Measurements from ENCODE around the gene TTC33.
"Not testable (repeated sequence)": the region's sequence is repeated elsewhere in the genome, so short reads cannot be mapped to it uniquely, and the experiment has no call there.

The TTC33 gene

GRCh38 chr5:40716590-40716989, 39.2 kb downstream of the TTC33 start:
- Histone ChIP-seq H3K27me3 (ENCODE audit: control insufficient read depth, insufficient read depth, low read length) (no peaks in the 10 kb centered on the region), H3K27ac (ENCODE audit: low read depth, low read length) (no peak overlapping the region), H3K4me3 (ENCODE audit: low read depth, low read length) (no peak overlapping the region), H3K9me3 (ENCODE audit: control insufficient read depth, insufficient read depth, low read depth, low read length) (peaks cover 9% of the 10 kb centered on the region), H3K4me1 (ENCODE audit: control insufficient read depth, insufficient read depth, low read length) (no peaks in the 10 kb centered on the region), H3K9ac (ENCODE audit: low read length) (no peak overlapping the region), H3K36me3 (ENCODE audit: control insufficient read depth, insufficient read depth, low read length) (0 out of 2 replicates have a peak, but pooled peaks cover 4% of the 10 kb centered on the region)

- no peaks in the 10 kb centered on the region for H3K27me3 ChIP-seq (ENCODE audit: control insufficient read depth, insufficient read depth, low read length)
- no peak overlapping the region for H3K27ac ChIP-seq (ENCODE audit: low read depth, low read length)
- no peak overlapping the region for H3K9ac ChIP-seq (ENCODE audit: low read length)
- H3K9me3 ChIP-seq (ENCODE audit: control insufficient read depth, insufficient read depth, low read depth, low read length): peaks cover 5% of the 10 kb centered on the region
- H3K36me3 ChIP-seq (ENCODE audit: control insufficient read depth, insufficient read depth, low read length): 0 out of 2 replicates have a peak, but pooled peaks cover 3% of the 10 kb centered on the region
- no peaks in the 10 kb centered on the region for H3K4me1 ChIP-seq (ENCODE audit: control insufficient read depth, insufficient read depth, low read length)
- H3K4me3 ChIP-seq (ENCODE audit: low read depth, low read length): no peak overlapping the region
Measured at GRCh38 chr5:40716000-40716399, 39.8 kb downstream of the TTC33 start.

GRCh38 chr5:40714001-40714400, 41.8 kb downstream of the TTC33 start:
- no peak overlapping the region for H3K9ac ChIP-seq (ENCODE audit: low read length)
- no peaks in the 10 kb centered on the region for H3K27me3 ChIP-seq (ENCODE audit: control insufficient read depth, insufficient read depth, low read length)
- no peaks in the 10 kb centered on the region for H3K4me1 ChIP-seq (ENCODE audit: control insufficient read depth, insufficient read depth, low read length)

GRCh38 chr5:40710575-40710974, 45.2 kb downstream of the TTC33 start:
- not testable (repeated sequence) for H3K27me3 ChIP-seq (ENCODE audit: control insufficient read depth, insufficient read depth, low read length)

More at GRCh38 chr5:40714001-40714400, 41.8 kb downstream of the TTC33 start:
- no peak overlapping the region for H3K4me3 ChIP-seq (ENCODE audit: low read depth, low read length)
- no peaks in the 10 kb centered on the region for H3K36me3 ChIP-seq (ENCODE audit: control insufficient read depth, insufficient read depth, low read length)
- H3K27ac ChIP-seq (ENCODE audit: low read depth, low read length): no peak overlapping the region
- H3K9me3 ChIP-seq (ENCODE audit: control insufficient read depth, insufficient read depth, low read depth, low read length): no peaks in the 10 kb centered on the region

GRCh38 chr5:40705484-40705883, 50.3 kb downstream of the TTC33 start:
- H3K4me3 ChIP-seq (ENCODE audit: low read depth, low read length); H3K4me1 ChIP-seq (ENCODE audit: control insufficient read depth, insufficient read depth, low read length); H3K9me3 ChIP-seq (ENCODE audit: control insufficient read depth, insufficient read depth, low read depth, low read length); H3K36me3 ChIP-seq (ENCODE audit: control insufficient read depth, insufficient read depth, low read length); H3K27me3 ChIP-seq (ENCODE audit: control insufficient read depth, insufficient read depth, low read length); H3K9ac ChIP-seq (ENCODE audit: low read length); H3K27ac ChIP-seq (ENCODE audit: low read depth, low read length): not testable (repeated sequence)

More at GRCh38 chr5:40710575-40710974, 45.2 kb downstream of the TTC33 start:
- H3K27ac ChIP-seq (ENCODE audit: low read depth, low read length); H3K36me3 ChIP-seq (ENCODE audit: control insufficient read depth, insufficient read depth, low read length); H3K9ac ChIP-seq (ENCODE audit: low read length); H3K4me3 ChIP-seq (ENCODE audit: low read depth, low read length); H3K4me1 ChIP-seq (ENCODE audit: control insufficient read depth, insufficient read depth, low read length); H3K9me3 ChIP-seq (ENCODE audit: control insufficient read depth, insufficient read depth, low read depth, low read length): not testable (repeated sequence)

GRCh38 chr5:40702027-40702426, 53.7 kb downstream of the TTC33 start:
- not testable (repeated sequence) for H3K27me3 ChIP-seq (ENCODE audit: control insufficient read depth, insufficient read depth, low read length); H3K9ac ChIP-seq (ENCODE audit: low read length); H3K36me3 ChIP-seq (ENCODE audit: control insufficient read depth, insufficient read depth, low read length); H3K4me1 ChIP-seq (ENCODE audit: control insufficient read depth, insufficient read depth, low read length); H3K9me3 ChIP-seq (ENCODE audit: control insufficient read depth, insufficient read depth, low read depth, low read length); H3K27ac ChIP-seq (ENCODE audit: low read depth, low read length); H3K4me3 ChIP-seq (ENCODE audit: low read depth, low read length)

GRCh38 chr5:40700116-40700782, 55.5 kb downstream of the TTC33 start:
- Histone ChIP-seq H3K4me3 (ENCODE audit: low read depth, low read length) (no peak overlapping the region), H3K9ac (ENCODE audit: low read length) (no peak overlapping the region), H3K9me3 (ENCODE audit: control insufficient read depth, insufficient read depth, low read depth, low read length) (peaks cover 6% of the 10 kb centered on the region; the same call in 1 of the 2 replicates), H3K27ac (ENCODE audit: low read depth, low read length) (no peak overlapping the region), H3K27me3 (ENCODE audit: control insufficient read depth, insufficient read depth, low read length) (no peaks in the 10 kb centered on the region), H3K36me3 (ENCODE audit: control insufficient read depth, insufficient read depth, low read length) (no peaks in the 10 kb centered on the region), H3K4me1 (ENCODE audit: control insufficient read depth, insufficient read depth, low read length) (no peaks in the 10 kb centered on the region)

- no peaks in the 10 kb centered on the region for H3K4me1 ChIP-seq (ENCODE audit: control insufficient read depth, insufficient read depth, low read length)
- H3K27me3 ChIP-seq (ENCODE audit: control insufficient read depth, insufficient read depth, low read length): no peaks in the 10 kb centered on the region
- H3K4me3 ChIP-seq (ENCODE audit: low read depth, low read length): no peak overlapping the region
- no peaks in the 10 kb centered on the region for H3K36me3 ChIP-seq (ENCODE audit: control insufficient read depth, insufficient read depth, low read length)
- no peak overlapping the region for H3K27ac ChIP-seq (ENCODE audit: low read depth, low read length)
- H3K9me3 ChIP-seq (ENCODE audit: control insufficient read depth, insufficient read depth, low read depth, low read length): no peaks in the 10 kb centered on the region
- H3K9ac ChIP-seq (ENCODE audit: low read length): no peak overlapping the region
Measured at GRCh38 chr5:40694433-40694832, 61.3 kb downstream of the TTC33 start.

GRCh38 chr5:40691894-40692293, 63.9 kb downstream of the TTC33 start:
- H3K9me3 ChIP-seq (ENCODE audit: control insufficient read depth, insufficient read depth, low read depth, low read length): no peaks in the 10 kb centered on the region
- no peak overlapping the region for H3K27ac ChIP-seq (ENCODE audit: low read depth, low read length)
- no peak overlapping the region for H3K4me3 ChIP-seq (ENCODE audit: low read depth, low read length)
- H3K36me3 ChIP-seq (ENCODE audit: control insufficient read depth, insufficient read depth, low read length): no peaks in the 10 kb centered on the region
- no peak overlapping the region for H3K9ac ChIP-seq (ENCODE audit: low read length)
- no peaks in the 10 kb centered on the region for H3K27me3 ChIP-seq (ENCODE audit: control insufficient read depth, insufficient read depth, low read length)
- H3K4me1 ChIP-seq (ENCODE audit: control insufficient read depth, insufficient read depth, low read length): no peaks in the 10 kb centered on the region

GRCh38 chr5:40690267-40690666, 65.5 kb downstream of the TTC33 start:
- H3K27ac ChIP-seq (ENCODE audit: low read depth, low read length): no peak overlapping the region
- H3K27me3 ChIP-seq (ENCODE audit: control insufficient read depth, insufficient read depth, low read length): no peaks in the 10 kb centered on the region
- no peak overlapping the region for H3K4me3 ChIP-seq (ENCODE audit: low read depth, low read length)
- H3K9me3 ChIP-seq (ENCODE audit: control insufficient read depth, insufficient read depth, low read depth, low read length): no peaks in the 10 kb centered on the region
- no peaks in the 10 kb centered on the region for H3K36me3 ChIP-seq (ENCODE audit: control insufficient read depth, insufficient read depth, low read length)
- no peaks in the 10 kb centered on the region for H3K4me1 ChIP-seq (ENCODE audit: control insufficient read depth, insufficient read depth, low read length)
- no peak overlapping the region for H3K9ac ChIP-seq (ENCODE audit: low read length)

GRCh38 chr5:40689438-40689837, 66.3 kb downstream of the TTC33 start:
- H3K4me1 ChIP-seq (ENCODE audit: control insufficient read depth, insufficient read depth, low read length): no peaks in the 10 kb centered on the region
- no peaks in the 10 kb centered on the region for H3K9me3 ChIP-seq (ENCODE audit: control insufficient read depth, insufficient read depth, low read depth, low read length)
- H3K4me3 ChIP-seq (ENCODE audit: low read depth, low read length): no peak overlapping the region
- no peaks in the 10 kb centered on the region for H3K36me3 ChIP-seq (ENCODE audit: control insufficient read depth, insufficient read depth, low read length)
- H3K9ac ChIP-seq (ENCODE audit: low read length): no peak overlapping the region
- no peak overlapping the region for H3K27ac ChIP-seq (ENCODE audit: low read depth, low read length)
- H3K27me3 ChIP-seq (ENCODE audit: control insufficient read depth, insufficient read depth, low read length): no peaks in the 10 kb centered on the region
